ENCODE results near the gene RAC3.

DNA sequence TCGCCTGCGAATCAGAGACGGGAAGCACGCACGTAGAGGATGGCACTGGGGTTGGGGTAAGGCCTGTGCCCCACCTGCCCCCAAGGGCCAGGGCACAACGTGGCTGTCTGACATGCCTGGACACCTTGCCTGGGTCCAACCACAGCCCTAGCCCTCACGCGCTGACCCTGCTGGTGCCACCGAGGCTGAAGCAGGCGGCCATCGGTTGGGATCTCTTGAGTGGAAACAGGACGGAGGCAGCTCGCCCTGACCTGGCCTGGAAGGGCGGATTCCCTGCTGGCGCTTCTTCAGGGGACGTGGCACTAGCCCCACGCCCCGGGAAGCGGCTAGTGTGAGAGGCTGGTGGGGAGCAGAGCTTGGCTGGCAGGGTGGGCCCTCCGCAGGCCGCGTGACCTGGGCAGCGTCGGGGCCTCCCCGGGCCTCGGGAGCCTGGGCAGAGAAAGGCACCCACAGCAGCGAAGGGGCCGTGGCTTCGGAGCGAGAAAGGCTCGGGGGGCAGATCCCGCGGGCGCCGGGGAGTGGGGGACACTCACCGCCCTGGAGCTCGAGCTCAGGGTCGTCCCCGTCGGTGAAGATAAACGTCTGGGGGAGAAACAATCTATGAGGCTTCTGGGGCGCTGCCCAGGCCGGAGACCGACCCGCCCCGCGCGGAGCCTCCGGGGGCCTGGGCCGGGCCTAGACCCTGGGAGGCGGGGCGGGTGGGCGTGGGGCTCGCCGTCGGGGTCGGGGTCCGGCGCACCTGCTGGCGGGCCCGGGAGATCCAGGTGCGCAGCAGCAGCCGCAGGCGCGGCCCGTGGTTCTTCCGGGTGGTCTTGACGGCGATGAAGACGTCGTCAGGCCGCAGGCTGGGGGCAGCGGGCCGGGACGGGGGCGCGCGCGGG lies 19.5 kb downstream of the RAC3 start:
- TF ChIP-seq, protein P1, sequence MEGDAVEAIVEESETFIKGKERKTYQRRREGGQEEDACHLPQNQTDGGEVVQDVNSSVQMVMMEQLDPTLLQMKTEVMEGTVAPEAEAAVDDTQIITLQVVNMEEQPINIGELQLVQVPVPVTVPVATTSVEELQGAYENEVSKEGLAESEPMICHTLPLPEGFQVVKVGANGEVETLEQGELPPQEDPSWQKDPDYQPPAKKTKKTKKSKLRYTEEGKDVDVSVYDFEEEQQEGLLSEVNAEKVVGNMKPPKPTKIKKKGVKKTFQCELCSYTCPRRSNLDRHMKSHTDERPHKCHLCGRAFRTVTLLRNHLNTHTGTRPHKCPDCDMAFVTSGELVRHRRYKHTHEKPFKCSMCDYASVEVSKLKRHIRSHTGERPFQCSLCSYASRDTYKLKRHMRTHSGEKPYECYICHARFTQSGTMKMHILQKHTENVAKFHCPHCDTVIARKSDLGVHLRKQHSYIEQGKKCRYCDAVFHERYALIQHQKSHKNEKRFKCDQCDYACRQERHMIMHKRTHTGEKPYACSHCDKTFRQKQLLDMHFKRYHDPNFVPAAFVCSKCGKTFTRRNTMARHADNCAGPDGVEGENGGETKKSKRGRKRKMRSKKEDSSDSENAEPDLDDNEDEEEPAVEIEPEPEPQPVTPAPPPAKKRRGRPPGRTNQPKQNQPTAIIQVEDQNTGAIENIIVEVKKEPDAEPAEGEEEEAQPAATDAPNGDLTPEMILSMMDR (IDR thresholded peaks at IDR 0.05), result no peak
- TF ChIP-seq POLR2A (IDR thresholded peaks at IDR 0.05), result no peak
